Astrocyte (in vitro differentiated cells and primary cell): ENCODE measurements around the gene UTP15.

Experiments used
- EZH2 ChIP-seq: IDR thresholded peaks from 2 replicates; pipeline ENCODE4 v1.6.1; 2012; ENCODE audit warnings: mild to moderate bottlenecking, low read length, inconsistent platforms; ENCODE audit not compliant: insufficient read depth
- TF ChIP-seq, protein P1 (sequence below): IDR thresholded peaks from 2 replicates; pipeline ENCODE4 v1.5.1; 2011; ENCODE audit warnings: low read depth, mild to moderate bottlenecking, inconsistent platforms, low read length, moderate library complexity; ENCODE audit not compliant: insufficient read depth

DNA sequence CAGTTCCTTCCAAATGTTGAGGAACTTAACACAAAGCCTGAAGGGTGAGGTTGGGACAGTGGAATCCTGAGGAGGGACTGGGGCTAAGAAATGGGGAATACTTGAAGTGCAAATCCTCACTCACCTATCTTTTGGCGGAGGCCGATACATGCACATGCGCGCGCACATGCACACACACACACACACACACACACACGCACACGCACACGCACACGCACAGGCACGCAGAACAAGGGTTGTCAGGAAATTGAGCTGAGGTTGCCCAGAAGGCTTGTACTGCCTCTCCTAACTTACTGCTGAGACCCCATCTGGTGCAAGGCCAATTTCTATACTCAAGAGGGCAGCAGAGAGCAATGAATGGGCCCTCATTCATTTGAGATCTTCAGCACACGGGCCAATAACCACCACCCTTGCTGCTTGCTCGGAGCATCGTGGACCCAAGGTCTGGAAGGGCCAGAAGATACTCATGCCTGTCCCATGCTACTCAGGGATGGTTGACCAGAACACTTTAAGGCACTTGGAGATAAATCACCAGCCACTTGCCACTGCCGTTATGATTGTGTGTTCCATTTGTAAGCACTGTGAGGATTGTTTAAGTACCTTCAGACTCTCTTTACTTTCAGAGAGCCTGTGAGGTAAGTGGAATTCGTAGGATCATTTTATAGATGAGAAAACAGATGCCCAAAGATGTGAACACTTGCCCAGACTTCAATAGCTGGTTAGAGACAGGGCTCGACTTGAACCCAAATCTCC lies 45.8 kb upstream of the UTP15 start:
- TF ChIP-seq, protein P1, sequence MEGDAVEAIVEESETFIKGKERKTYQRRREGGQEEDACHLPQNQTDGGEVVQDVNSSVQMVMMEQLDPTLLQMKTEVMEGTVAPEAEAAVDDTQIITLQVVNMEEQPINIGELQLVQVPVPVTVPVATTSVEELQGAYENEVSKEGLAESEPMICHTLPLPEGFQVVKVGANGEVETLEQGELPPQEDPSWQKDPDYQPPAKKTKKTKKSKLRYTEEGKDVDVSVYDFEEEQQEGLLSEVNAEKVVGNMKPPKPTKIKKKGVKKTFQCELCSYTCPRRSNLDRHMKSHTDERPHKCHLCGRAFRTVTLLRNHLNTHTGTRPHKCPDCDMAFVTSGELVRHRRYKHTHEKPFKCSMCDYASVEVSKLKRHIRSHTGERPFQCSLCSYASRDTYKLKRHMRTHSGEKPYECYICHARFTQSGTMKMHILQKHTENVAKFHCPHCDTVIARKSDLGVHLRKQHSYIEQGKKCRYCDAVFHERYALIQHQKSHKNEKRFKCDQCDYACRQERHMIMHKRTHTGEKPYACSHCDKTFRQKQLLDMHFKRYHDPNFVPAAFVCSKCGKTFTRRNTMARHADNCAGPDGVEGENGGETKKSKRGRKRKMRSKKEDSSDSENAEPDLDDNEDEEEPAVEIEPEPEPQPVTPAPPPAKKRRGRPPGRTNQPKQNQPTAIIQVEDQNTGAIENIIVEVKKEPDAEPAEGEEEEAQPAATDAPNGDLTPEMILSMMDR = peak; percentile 86
- no peak for TF ChIP-seq EZH2
